T-helper 2 cell (primary cell): ENCODE results near the gene EMC9.

Source experiments
- DNase-seq, 5 experiments: peaks; one replicate each; pipeline versions ENCODE4 v3.0.0 to v3.0.0-alpha.2; 2012 to 2022

Gene EMC9

DNA sequence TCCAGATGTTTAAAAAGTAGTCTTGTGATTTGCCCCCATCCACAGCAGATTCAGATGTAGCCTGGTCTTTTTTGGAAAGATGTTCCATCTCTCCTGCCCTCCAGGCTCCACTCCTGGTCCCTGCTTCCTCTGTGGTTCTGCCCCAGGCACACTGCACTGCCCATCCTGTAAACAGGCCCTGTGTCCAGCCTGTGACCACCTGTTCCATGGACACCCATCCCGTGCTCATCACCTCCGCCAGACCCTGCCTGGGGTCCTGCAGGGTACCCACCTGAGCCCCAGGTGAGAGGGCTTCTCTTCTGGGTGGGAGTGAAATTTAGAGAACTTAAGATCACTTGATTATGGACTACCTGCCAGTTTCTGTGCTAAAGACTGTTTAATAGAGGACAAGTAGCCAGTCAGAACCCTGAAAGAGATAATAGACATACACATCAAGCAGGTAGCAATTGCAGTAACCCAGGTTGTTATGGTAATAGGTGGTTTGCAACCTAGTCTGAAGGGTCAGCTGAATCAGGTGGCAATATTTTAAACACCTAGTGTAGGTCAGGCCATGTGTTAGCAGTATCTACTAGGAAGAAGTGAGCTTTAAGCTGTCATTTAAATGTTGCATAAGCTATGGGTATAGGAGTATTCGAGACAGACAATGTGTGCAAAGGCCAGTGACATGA, 8.0 kb upstream of the EMC9 start:
- no peak for DNase-seq

- no peak for DNase-seq
These were observed 6.5 kb upstream of the EMC9 start for GRCh38 chr14:24147761-24148428.

GRCh38 chr14:24146978-24147760, 5.8 kb upstream of the EMC9 start, which contains the start of gene RNF31:
Gene RNF31, plus strand, starts transcription at chr14:24147498. Its CDS starts 201 bp downstream, at chr14:24147699.
- DNase-seq: peak; percentile 94 to 99 (median 98)

DNA sequence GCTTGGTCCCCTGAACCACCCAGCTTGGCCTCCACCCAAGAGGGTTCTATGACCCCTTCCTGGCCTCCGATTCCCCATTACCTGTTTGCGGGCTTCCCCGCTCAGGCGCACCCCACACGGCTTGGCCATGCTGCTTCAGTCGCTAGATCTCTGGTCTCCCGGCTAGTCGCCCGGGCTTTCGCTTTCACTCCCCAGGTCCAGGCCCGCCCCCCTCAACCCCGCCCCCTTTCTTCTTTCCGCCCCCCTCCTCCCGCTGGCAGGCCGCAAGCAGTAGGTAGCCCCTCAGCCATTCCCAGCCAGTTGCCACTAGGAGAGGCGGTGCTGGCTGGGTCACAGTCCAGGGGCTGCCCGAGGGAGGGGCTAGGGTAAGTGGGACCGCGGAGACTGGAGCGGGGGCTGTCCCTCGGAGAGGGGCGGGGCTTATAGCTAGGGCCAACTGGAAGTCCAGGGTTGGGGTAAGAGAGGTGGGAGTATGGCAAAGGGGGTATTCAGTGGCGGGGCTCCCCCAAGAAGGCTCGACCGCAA, 5.1 kb upstream of the EMC9 start, which contains the start of gene PSME2:
Gene PSME2, minus strand, starts transcription at position 158 of the 525 bp plus-strand sequence. Its CDS starts 29 bp downstream, at position 129.
- DNase-seq: peak; percentile 71 to 93 (median 80)

GRCh38 chr14:24145690-24146452, 4.5 kb upstream of the EMC9 start:
- DNase-seq: peak in 1 of 5 experiments; percentile 54

DNA sequence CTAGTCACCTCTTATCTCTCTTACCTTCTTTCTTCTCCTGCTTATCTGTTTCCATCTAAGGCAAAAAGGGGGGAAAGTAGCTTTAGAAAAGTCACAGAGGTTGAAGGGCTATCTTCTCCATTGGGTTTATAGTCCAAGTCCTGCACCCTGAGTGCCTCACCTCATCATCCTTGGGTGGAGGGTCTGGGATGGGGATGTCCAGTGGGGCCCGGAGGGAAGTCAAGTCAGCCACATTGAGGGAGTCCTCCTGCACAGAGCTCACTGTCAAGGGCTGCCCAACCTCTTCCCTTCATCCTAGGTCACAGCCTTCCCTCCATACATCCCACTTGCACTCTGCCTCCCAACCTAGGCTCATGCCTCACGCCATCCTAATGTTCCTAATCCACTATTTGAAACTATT, 3.8 kb upstream of the EMC9 start:
- DNase-seq: no peak

DNA sequence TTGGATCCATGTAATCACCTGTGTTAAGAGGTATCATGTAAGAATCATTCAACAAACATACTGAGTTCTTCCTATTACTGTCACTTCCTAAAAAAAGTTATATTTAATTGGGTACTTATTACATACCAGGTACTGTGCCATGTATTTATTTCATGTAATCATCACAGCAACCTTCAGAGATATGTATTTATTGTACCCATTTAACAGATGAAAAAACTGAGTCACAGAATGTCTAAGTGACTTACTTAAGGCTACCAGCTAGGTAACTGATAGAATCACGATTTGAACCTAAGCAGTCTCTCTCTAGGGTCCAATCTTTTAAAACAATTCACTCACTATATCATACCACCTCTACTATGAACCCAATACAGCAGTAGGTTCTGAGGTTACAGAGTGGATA, 3.1 kb upstream of the EMC9 start:
- no peak for DNase-seq

GRCh38 chr14:24143511-24143910, 2.1 kb upstream of the EMC9 start:
- DNase-seq: no peak

- peak in 1 of 5 experiments; percentile 48 for DNase-seq
These were observed 2.0 kb downstream of the EMC9 start for GRCh38 chr14:24139272-24139934.

- DNase-seq: no peak
These were observed 2.8 kb downstream of the EMC9 start for GRCh38 chr14:24138396-24139271.

GRCh38 chr14:24137529-24138395, 3.6 kb downstream of the EMC9 start:
- no peak for DNase-seq

GRCh38 chr14:24136684-24137528, 4.5 kb downstream of the EMC9 start:
- DNase-seq: peak in 1 of 5 experiments; percentile 42

DNA sequence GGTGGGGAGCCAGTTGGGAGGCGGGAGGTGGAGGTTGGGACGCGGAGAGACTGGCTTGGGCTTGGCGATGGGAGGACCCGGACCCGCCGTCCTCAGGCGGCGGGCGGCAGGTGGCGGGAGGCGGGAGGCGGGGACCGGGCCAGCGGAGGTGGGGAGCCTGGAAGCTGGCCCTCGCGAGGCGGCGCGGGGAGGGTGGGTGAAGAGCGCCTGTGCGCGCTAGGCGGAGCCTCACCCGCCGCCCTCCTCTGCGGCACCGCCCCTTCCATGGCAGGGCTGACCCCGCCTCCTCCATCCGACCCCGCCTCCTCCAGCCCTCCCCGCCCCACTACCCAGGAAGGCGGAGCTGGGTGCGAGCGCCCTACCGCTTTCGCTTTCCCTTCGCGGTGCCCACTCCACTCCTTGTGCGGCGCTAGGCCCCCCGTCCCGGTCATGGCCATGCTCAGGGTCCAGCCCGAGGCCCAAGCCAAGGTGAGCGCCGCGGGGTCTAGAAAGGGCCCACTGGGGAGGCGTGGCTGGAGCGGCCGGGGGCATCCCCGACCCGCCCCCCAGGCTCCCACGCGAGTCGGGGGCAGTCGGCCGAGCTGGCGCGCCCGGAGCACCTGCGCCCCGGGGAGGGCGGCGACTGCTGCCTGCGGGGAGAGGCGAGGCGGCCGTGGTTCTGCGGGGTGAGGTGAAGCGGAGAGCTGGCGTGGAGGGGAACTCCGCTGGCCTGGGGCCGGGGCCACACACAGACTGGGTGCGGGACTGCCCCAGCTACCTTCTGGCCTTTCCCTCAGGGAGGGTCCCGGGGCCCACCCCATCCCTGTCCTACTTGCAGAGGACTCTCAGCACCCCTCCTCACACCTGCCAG, 5.3 kb downstream of the EMC9 start, which contains the start of gene PSME1:
Gene PSME1, plus strand, starts transcription at position 361 of the 850 bp plus-strand sequence. Its CDS starts 69 bp downstream, at position 430.
- DNase-seq: peak; percentile 87 to 93 (median 90)

- peak in 1 of 5 experiments; percentile 19 for DNase-seq
These were observed 5.9 kb downstream of the EMC9 start for GRCh38 chr14:24135584-24135833.

- DNase-seq: no peak
These were observed 7.7 kb downstream of the EMC9 start for GRCh38 chr14:24133735-24134134.

DNA sequence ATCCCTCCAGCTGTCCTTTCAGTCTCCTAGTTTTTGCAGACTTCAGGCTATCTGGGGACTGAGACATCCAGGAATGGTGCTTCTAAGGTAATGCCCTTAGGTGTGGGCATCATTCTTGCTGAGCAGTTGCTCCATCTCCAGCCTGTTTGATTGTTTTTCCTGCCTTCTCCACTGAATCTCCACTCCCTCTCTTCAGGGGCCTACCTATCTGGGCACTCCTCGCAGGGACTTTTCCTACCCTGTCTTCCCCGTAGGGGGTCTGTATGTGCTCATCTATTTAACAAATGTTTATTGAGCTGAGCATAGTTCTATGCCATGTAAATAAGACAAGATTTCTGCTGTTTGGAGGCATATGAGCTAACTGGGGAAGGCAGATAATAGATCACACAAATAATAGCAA, 8.4 kb downstream of the EMC9 start:
- no peak for DNase-seq

DNA sequence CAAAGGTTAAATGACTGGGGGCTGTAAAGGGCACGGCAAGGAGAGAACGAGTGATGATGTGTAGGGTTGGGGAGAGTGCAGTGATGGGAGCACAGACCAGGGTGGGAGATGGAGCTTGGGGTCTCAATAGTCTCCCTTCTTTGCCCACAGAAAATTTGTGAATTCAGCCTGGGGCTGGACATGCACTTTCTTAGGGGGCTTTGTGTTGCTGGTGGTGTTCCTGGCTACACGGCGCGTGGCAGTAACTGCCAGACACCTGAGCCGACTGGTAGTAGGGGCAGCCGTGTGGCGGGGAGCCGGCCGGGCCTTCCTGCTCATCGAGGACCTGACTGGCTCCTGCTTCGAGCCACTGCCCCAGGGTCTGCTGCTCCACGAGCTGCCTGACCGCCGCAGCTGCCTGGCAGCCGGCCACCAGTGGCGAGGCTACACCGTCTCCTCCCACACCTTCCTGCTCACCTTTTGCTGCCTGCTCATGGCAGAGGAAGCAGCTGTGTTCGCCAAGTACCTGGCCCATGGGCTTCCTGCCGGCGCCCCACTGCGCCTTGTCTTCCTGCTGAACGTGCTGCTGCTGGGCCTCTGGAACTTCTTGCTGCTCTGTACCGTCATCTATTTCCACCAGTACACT, 9.2 kb downstream of the EMC9 start:
- DNase-seq: peak in 1 of 5 experiments; percentile 10
